ENCODE results near the gene NEK8.
"Not testable (repeated sequence)": the region's sequence is repeated elsewhere in the genome, so short reads cannot be mapped to it uniquely, and the experiment has no call there.

NEK8 gene

DNA sequence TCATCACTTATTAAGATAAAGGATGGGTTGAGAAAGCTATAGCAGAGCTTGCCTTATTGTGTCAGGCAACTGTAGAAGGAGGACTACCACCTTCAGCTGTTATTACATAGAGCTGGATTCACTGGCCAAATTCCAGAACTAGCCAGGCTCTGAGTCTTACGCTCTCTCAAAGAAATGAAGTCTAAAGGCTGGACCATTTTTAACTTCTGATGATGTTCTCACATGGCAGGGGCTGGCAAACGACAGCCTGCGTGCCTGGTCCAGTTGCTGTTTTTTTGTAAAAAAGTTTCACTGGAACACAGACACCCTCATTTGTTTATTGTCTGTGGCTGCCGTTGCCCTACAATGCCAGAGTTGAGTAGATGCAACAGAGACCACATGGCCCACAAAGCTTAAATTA lies 36.5 kb downstream of the NEK8 start:
- no peaks in the 10 kb centered on the region for H3K4me1 ChIP-seq (ENCODE audit: insufficient read depth, insufficient read length)
- no peak for DNase-seq (ENCODE audit: low read depth, low spot score)
- H3K9ac ChIP-seq (ENCODE audit: insufficient read length, low read depth) = no peak overlapping the region
- H3K9me3 ChIP-seq (ENCODE audit: insufficient read depth, low read length) = no peaks in the 10 kb centered on the region
- no peak overlapping the region for H3K4me3 ChIP-seq (ENCODE audit: insufficient read length, low read depth)
- H3K27me3 ChIP-seq (ENCODE audit: insufficient read depth, insufficient read length) = no peaks in the 10 kb centered on the region
- TF ChIP-seq SUZ12 (IDR thresholded peaks at IDR 0.05; ENCODE audit: extremely low read depth, insufficient read depth, insufficient read length) = no peak
- no peak for TF ChIP-seq ZNF274 (IDR thresholded peaks at IDR 0.05; ENCODE audit: low read depth, low read length)
- no peak for TF ChIP-seq YY1 (IDR thresholded peaks at IDR 0.05; ENCODE audit: insufficient read depth, insufficient read length)
- peaks cover 27% of the 10 kb centered on the region for H3K36me3 ChIP-seq (ENCODE audit: insufficient read depth, insufficient read length, low read length)

DNA sequence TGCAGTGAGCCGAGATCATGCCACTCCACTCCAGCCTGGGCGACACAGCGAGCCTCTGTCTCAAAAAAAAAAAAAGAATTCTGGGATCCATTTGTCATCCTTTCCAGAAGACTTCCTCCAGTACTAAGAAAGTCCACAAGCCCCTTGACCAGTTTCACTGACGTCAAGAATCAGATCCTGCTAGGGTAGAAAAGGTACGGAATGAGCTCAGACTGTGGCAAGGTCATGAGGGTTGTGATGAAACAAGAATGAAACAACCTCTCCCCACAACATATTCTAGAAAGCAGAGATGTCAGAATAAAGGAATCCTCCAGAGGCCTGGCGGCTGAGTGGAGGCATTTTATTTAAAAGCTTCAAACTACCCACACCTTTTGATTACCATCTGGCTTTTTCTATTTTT lies 45.1 kb downstream of the NEK8 start:
- Histone ChIP-seq H3K9ac (ENCODE audit: insufficient read length, low read depth) (no peak overlapping the region), H3K4me3 (ENCODE audit: insufficient read length, low read depth) (no peak overlapping the region), H3K27me3 (ENCODE audit: insufficient read depth, insufficient read length) (no peaks in the 10 kb centered on the region), H3K4me1 (ENCODE audit: insufficient read depth, insufficient read length) (no peaks in the 10 kb centered on the region), H3K36me3 (ENCODE audit: insufficient read depth, insufficient read length, low read length) (peaks cover 2% of the 10 kb centered on the region), H3K9me3 (ENCODE audit: insufficient read depth, low read length) (no peaks in the 10 kb centered on the region)
- no peak for DNase-seq (ENCODE audit: low read depth, low spot score)
- TF ChIP-seq ZNF274 (IDR thresholded peaks at IDR 0.05; ENCODE audit: low read depth, low read length) = no peak
- TF ChIP-seq YY1 (IDR thresholded peaks at IDR 0.05; ENCODE audit: insufficient read depth, insufficient read length) = no peak
- no peak for TF ChIP-seq SUZ12 (IDR thresholded peaks at IDR 0.05; ENCODE audit: extremely low read depth, insufficient read depth, insufficient read length)

DNA sequence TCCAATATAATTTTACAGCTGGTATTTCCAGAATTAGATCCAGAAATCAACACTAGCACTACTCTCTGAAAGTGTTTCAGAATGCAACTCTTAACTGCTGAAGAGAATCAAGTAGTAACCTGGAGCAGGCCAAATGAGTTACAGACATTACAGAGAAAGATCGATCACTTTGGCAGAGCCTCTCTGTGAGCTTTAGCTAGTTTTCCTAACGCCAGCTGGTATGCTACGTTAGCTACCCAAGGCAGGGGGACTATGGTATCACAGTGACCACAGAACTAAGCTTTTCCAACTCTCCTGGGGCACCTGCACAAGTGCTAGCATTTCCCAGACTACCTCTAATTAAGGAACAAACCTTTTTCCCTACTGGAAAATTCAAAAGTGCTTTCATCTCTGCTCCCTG lies 45.6 kb downstream of the NEK8 start:
- no peaks in the 10 kb centered on the region for H3K4me1 ChIP-seq (ENCODE audit: insufficient read depth, insufficient read length)
- no peak for TF ChIP-seq YY1 (IDR thresholded peaks at IDR 0.05; ENCODE audit: insufficient read depth, insufficient read length)
- no peak for DNase-seq (ENCODE audit: low read depth, low spot score)
- H3K4me3 ChIP-seq (ENCODE audit: insufficient read length, low read depth) = no peak overlapping the region
- no peaks in the 10 kb centered on the region for H3K27me3 ChIP-seq (ENCODE audit: insufficient read depth, insufficient read length)
- peaks cover 2% of the 10 kb centered on the region for H3K36me3 ChIP-seq (ENCODE audit: insufficient read depth, insufficient read length, low read length)
- no peaks in the 10 kb centered on the region for H3K9me3 ChIP-seq (ENCODE audit: insufficient read depth, low read length)
- no peak overlapping the region for H3K9ac ChIP-seq (ENCODE audit: insufficient read length, low read depth)

DNA sequence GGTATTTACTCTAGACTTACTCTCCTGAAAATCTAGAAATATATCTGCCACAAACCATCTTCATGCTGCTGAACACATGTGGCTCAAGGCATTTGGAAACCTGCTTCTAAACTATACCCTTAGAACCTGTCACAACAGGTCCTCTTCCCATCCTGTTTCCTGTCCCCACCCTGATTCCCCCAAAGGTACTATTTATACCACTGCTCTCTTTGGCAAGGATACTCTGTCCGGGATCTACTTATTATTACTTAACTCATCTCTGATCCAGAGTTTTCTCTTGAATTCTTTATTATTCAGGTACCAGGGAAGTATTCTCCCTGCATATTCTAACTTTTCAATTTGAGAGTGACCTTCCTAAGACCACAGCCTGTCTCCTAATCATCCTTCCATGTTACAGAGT lies 48.6 kb downstream of the NEK8 start:
- no peak for DNase-seq (ENCODE audit: low read depth, low spot score)
- Histone ChIP-seq H3K36me3 (ENCODE audit: insufficient read depth, insufficient read length, low read length) (peaks cover 2% of the 10 kb centered on the region), H3K4me1 (ENCODE audit: insufficient read depth, insufficient read length) (no peaks in the 10 kb centered on the region), H3K9ac (ENCODE audit: insufficient read length, low read depth) (no peak overlapping the region), H3K27me3 (ENCODE audit: insufficient read depth, insufficient read length) (no peaks in the 10 kb centered on the region), H3K4me3 (ENCODE audit: insufficient read length, low read depth) (no peak overlapping the region), H3K9me3 (ENCODE audit: insufficient read depth, low read length) (no peaks in the 10 kb centered on the region)
- no peak for TF ChIP-seq ZNF274 (IDR thresholded peaks at IDR 0.05; ENCODE audit: low read depth, low read length)
- TF ChIP-seq YY1 (IDR thresholded peaks at IDR 0.05; ENCODE audit: insufficient read depth, insufficient read length) = no peak
- TF ChIP-seq SUZ12 (IDR thresholded peaks at IDR 0.05; ENCODE audit: extremely low read depth, insufficient read depth, insufficient read length) = no peak

DNA sequence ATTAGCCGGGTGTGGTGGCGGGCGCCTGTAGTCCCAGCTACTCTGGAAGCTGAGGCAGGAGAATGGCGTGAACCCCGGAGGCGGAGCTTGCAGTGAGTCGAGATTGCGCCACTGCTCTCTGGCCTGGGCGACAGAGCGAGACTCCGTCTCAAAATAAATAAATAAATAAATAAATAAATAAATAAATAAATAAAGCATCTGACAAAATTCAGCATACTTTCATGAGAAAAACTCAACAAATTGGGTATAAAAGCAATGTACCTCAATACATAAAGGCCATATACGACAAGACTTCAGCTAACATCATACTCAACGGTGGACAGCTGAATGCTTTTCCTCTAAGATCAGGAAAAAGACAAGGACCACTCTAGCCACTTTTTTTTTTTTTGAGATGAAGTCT lies 51.0 kb downstream of the NEK8 start:
- not testable (repeated sequence) for H3K4me3 ChIP-seq (ENCODE audit: insufficient read length, low read depth); H3K36me3 ChIP-seq (ENCODE audit: insufficient read depth, insufficient read length, low read length); H3K9me3 ChIP-seq (ENCODE audit: insufficient read depth, low read length); DNase-seq (ENCODE audit: low read depth, low spot score); H3K9ac ChIP-seq (ENCODE audit: insufficient read length, low read depth); H3K27me3 ChIP-seq (ENCODE audit: insufficient read depth, insufficient read length); H3K4me1 ChIP-seq (ENCODE audit: insufficient read depth, insufficient read length)

DNA sequence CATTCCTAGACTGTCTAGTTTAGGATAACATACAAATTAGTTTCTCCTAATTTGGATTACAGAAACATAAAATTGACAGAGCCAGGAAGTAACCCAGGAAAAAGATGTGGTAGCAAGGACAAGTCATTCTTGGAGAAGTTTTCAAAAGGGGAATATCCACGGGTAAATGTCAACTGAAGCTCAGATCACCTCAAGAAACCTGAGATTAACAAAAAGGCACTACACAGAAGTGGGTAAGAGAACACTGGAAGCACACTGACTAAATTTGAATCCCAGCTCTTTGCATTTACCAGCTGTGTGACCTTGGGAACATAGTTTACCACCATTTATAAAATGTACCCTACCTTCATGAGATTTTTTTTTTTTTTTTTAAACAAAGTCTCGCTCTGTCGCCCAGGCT lies 54.6 kb downstream of the NEK8 start:
- H3K27me3 ChIP-seq (ENCODE audit: insufficient read depth, insufficient read length) = no peaks in the 10 kb centered on the region
- no peak overlapping the region for H3K9ac ChIP-seq (ENCODE audit: insufficient read length, low read depth)
- TF ChIP-seq YY1 (IDR thresholded peaks at IDR 0.05; ENCODE audit: insufficient read depth, insufficient read length) (no peak), ZNF274 (IDR thresholded peaks at IDR 0.05; ENCODE audit: low read depth, low read length) (no peak), SUZ12 (IDR thresholded peaks at IDR 0.05; ENCODE audit: extremely low read depth, insufficient read depth, insufficient read length) (no peak)
- peaks cover 4% of the 10 kb centered on the region for H3K36me3 ChIP-seq (ENCODE audit: insufficient read depth, insufficient read length, low read length)
- H3K4me1 ChIP-seq (ENCODE audit: insufficient read depth, insufficient read length) = no peaks in the 10 kb centered on the region
- no peaks in the 10 kb centered on the region for H3K9me3 ChIP-seq (ENCODE audit: insufficient read depth, low read length)
- H3K4me3 ChIP-seq (ENCODE audit: insufficient read length, low read depth) = no peak overlapping the region
- no peak for DNase-seq (ENCODE audit: low read depth, low spot score)

DNA sequence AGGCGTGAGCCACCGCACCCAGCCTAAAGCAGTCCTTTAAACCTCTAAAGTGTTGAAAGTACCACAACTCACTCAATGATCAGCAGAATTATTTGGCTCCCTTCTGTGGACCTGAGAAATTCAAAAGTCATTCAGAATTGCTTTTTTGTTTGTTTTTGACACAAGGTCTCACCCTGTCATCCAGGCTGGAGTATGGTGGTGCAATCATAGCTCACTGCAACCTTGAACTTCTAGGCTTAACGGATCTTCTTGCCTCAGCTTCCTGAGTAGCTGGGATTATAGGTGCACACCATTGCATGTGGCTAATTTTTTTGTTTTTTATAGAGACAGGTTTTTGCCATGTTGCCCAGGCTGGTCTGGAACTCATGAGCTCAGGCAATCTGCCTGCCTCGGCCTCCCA lies 59.5 kb downstream of the NEK8 start:
- DNase-seq (ENCODE audit: low read depth, low spot score) = no peak
- Histone ChIP-seq H3K27me3 (ENCODE audit: insufficient read depth, insufficient read length) (no peaks in the 10 kb centered on the region), H3K4me1 (ENCODE audit: insufficient read depth, insufficient read length) (no peaks in the 10 kb centered on the region), H3K36me3 (ENCODE audit: insufficient read depth, insufficient read length, low read length) (peaks cover 6% of the 10 kb centered on the region), H3K9ac (ENCODE audit: insufficient read length, low read depth) (no peak overlapping the region), H3K9me3 (ENCODE audit: insufficient read depth, low read length) (no peaks in the 10 kb centered on the region), H3K4me3 (ENCODE audit: insufficient read length, low read depth) (no peak overlapping the region)
- TF ChIP-seq YY1 (IDR thresholded peaks at IDR 0.05; ENCODE audit: insufficient read depth, insufficient read length) (no peak), SUZ12 (IDR thresholded peaks at IDR 0.05; ENCODE audit: extremely low read depth, insufficient read depth, insufficient read length) (no peak), ZNF274 (IDR thresholded peaks at IDR 0.05; ENCODE audit: low read depth, low read length) (no peak)

Measured in NT2/D1 (cell line).